SK-N-MC (cell line): ENCODE measurements around the gene FOXP4.

Source experiments
- FOXP2 ChIP-seq: optimal IDR thresholded peaks from 2 replicates; pipeline ENCODE3; 2011; ENCODE audit warnings: mild to moderate bottlenecking, moderate library complexity; ENCODE audit not compliant: insufficient read depth; ENCODE audit errors: extremely low read length, control extremely low read depth
- POLR2AphosphoS5 ChIP-seq: IDR thresholded peaks from 2 replicates; pipeline ENCODE4 v1.6.1; 2012; ENCODE audit warnings: mild to moderate bottlenecking, low read depth, low read length, borderline replicate concordance

GRCh38 chr6:41551857-41552256 is 5.7 kb downstream of the FOXP4 start:
- TF ChIP-seq POLR2AphosphoS5 (no peak), FOXP2 (no peak)
